Prostate gland (tissue), 2 donors: ENCODE measurements around the gene C1orf167. TPM values are rescaled to one million over a fixed set of nuclear protein-coding genes. Genes with fewer than 3 reads are reported as not detected.

Experiments
- DNase-seq: peaks from one replicate; pipeline ENCODE4 v3.0.0-alpha.2; 2019; ENCODE audit warnings: low spot score
- H3K27ac ChIP-seq, 2 donors: fragments of 200-600 bp; sonication (generic); 2 replicates each; pipeline ENCODE4 v1.5.1; 2017 to 2019
- H3K27me3 ChIP-seq: fragments of 200-600 bp; sonication (generic); replicated peaks from 2 replicates; pipeline ENCODE4 v1.5.1; 2019; ENCODE audit not compliant: insufficient read depth
- H3K36me3 ChIP-seq, 2 donors: fragments of 200-600 bp; sonication (generic); 1 replicate in 1 of 2; 2 replicates in 1 of 2; pipeline versions ENCODE4 v1.5.1 to v1.8.1; 2017 to 2019
- H3K4me1 ChIP-seq: fragments of 200-600 bp; sonication (generic); replicated peaks from 2 replicates; pipeline ENCODE4 v1.5.1; 2019
- H3K4me3 ChIP-seq, 2 donors: fragments of 200-600 bp; sonication (generic); 2 replicates each; pipeline ENCODE4 v1.5.1; 2017 to 2019
- H3K9me3 ChIP-seq: fragments of 200-600 bp; sonication (generic); 2 replicates; pipeline ENCODE4 v1.5.1; 2017
- CTCF ChIP-seq, 4 experiments: fragments of 200-600 bp in 2 of 4; fragments of 450-650 bp in 2 of 4; sonication (generic) in 2 of 4; IDR thresholded peaks; 1 replicate in 3 of 4; 2 replicates in 1 of 4; pipeline ENCODE4 v1.5.1; 2016 to 2019; ENCODE audit warnings: antibody characterized with exemption in 4 of 4, mild to moderate bottlenecking in 2 of 4, moderate library complexity in 2 of 4
- POLR2A ChIP-seq: fragments of 450-650 bp; IDR thresholded peaks from one replicate; pipeline ENCODE4 v1.6.1; 2016; ENCODE audit warnings: antibody characterized with exemption, mild to moderate bottlenecking
- POLR2AphosphoS5 ChIP-seq: sonication (generic); formaldehyde crosslinking; IDR thresholded peaks from one replicate; pipeline ENCODE4 v1.6.1; 2017; ENCODE audit warnings: antibody characterized with exemption
- WGBS: methylation state at CpG from one replicate; pipeline ENCODE4 v1.1.5; 2018; 5-methylcytosine and 5-hydroxymethylcytosine counted together
- intact Hi-C: fragments of 100-400 bp; cut with DNase I; formaldehyde crosslinking; loops from one replicate; pipeline ENCODE4 v1.14.2; 2022
- total RNA-seq, 2 donors: library from RNA; depleted of rRNA; stranded (reverse); fragments of >200 nt; gene quantifications; one replicate each; pipeline ENCODE4 v1.1.0, GENCODE V29; 2016

The C1orf167 gene
- total RNA-seq, 2 donors from 2014 or later: 10.0 TPM; not detected in 1

DNA sequence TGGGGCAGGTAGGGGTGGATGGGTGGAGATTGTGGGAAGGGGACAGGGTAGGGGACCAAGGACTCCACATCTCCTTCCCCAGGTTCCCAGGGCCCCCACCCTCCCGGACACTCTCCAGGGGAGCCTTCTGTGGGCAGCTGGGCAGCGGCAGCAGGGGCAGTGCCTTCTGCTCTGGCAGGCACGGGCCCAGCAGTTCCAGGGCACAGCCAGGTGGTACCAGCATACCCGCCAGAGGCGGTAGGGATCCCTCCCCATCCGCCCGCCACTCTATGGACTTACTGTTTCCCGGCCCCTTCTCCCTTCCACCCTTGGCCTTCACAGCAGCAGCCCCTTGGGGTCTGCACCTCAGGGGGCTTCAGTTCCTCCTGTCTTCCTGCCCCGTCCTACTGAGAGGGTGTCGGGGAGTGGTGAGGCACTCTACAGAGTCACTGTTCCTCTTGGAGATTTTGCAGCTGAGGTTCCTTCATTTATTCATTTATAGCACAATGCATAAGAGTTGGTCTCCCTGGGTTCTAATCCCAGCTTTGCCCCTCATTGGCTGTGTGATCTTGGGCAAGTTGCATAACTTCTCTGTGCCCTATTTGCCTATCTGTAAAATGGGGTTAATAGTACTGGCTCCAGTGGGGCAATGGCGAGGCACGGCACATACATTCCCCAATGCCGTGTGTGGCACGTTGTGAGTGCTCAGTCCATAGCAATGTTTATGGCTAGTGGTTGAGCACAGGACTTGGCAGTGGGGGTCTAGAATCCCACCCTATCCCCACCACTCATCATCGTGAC lies 17.0 kb downstream of the C1orf167 start:
- TF ChIP-seq POLR2A (no peak), CTCF (IDR thresholded peaks at IDR 0.05) (no peak), POLR2AphosphoS5 (no peak)
- Histone ChIP-seq H3K4me1 (no peaks in the 10 kb centered on the region), H3K9me3 (no peaks in the 10 kb centered on the region), H3K27me3 (no peaks in the 10 kb centered on the region), H3K27ac (no peak overlapping the region), H3K36me3 (no peaks in the 10 kb centered on the region), H3K4me3 (no peak overlapping the region)
- no peak for DNase-seq
- intact Hi-C loops: no loop called here
- 85% methylated on average over 15 of the region's 15 CpGs for WGBS

GRCh38 chr1:11779715-11780379 lies 17.9 kb downstream of the C1orf167 start:
- Histone ChIP-seq H3K27me3 (no peaks in the 10 kb centered on the region), H3K36me3 (no peaks in the 10 kb centered on the region), H3K27ac (no peak overlapping the region), H3K4me3 (no peak overlapping the region), H3K9me3 (no peaks in the 10 kb centered on the region), H3K4me1 (no peaks in the 10 kb centered on the region)
- intact Hi-C loops: no loop called here
- no peak for DNase-seq
- TF ChIP-seq POLR2AphosphoS5: no peak
- no peak for TF ChIP-seq POLR2A
- TF ChIP-seq CTCF (IDR thresholded peaks at IDR 0.05): no peak
- WGBS: 93% methylated on average over 10 of the region's 13 CpGs

GRCh38 chr1:11780380-11781147 lies 18.6 kb downstream of the C1orf167 start:
- Histone ChIP-seq H3K4me1 (no peaks in the 10 kb centered on the region), H3K9me3 (no peaks in the 10 kb centered on the region), H3K27ac (no peak overlapping the region), H3K4me3 (no peak overlapping the region), H3K36me3 (no peaks in the 10 kb centered on the region), H3K27me3 (no peaks in the 10 kb centered on the region)
- DNase-seq: no peak
- intact Hi-C loops: no loop called here
- TF ChIP-seq CTCF (IDR thresholded peaks at IDR 0.05) (no peak), POLR2AphosphoS5 (no peak), POLR2A (no peak)
- 63% methylated on average over 10 of the region's 10 CpGs for WGBS

DNA sequence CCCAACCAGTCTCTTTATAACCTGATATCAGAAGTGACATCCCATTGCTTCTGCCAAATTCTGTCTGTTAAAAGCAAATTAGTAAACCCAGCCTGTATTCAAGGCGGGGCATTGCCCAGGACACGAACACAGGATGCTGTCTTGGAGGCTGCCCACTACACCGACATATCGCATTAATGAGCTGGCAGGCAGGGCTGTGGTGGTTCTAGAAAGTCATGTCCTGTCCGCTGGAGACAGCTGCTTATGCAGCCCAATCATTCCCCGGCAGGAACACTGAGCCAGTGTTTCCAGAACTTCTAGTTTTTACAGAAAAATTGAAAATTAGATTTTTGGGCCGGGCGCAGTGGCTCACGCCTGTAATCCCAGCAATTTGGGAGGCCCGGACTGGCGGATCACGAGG lies 19.3 kb downstream of the C1orf167 start:
- Histone ChIP-seq H3K4me3 (no peak overlapping the region), H3K36me3 (no peaks in the 10 kb centered on the region), H3K27me3 (no peaks in the 10 kb centered on the region), H3K4me1 (no peaks in the 10 kb centered on the region), H3K9me3 (no peaks in the 10 kb centered on the region), H3K27ac (no peak overlapping the region)
- intact Hi-C loops: no loop called here
- 63% methylated on average over 12 of the region's 12 CpGs for WGBS
- no peak for DNase-seq
- TF ChIP-seq CTCF (IDR thresholded peaks at IDR 0.05): no peak
- TF ChIP-seq POLR2A: no peak
- no peak for TF ChIP-seq POLR2AphosphoS5
